EH (cell line): ENCODE results near the gene WAS.
"Not testable (repeated sequence)": the region's sequence is repeated elsewhere in the genome, so short reads cannot be mapped to it uniquely, and the experiment has no call there.

Source experiments
- DNase-seq: peaks from one replicate; pipeline ENCODE4 v3.0.0-alpha.2; 2015; ENCODE audit warnings: low read depth

WAS gene

GRCh38 chrX:48685416-48685815 is 1.8 kb downstream of the WAS start:
- DNase-seq, result no peak

DNA sequence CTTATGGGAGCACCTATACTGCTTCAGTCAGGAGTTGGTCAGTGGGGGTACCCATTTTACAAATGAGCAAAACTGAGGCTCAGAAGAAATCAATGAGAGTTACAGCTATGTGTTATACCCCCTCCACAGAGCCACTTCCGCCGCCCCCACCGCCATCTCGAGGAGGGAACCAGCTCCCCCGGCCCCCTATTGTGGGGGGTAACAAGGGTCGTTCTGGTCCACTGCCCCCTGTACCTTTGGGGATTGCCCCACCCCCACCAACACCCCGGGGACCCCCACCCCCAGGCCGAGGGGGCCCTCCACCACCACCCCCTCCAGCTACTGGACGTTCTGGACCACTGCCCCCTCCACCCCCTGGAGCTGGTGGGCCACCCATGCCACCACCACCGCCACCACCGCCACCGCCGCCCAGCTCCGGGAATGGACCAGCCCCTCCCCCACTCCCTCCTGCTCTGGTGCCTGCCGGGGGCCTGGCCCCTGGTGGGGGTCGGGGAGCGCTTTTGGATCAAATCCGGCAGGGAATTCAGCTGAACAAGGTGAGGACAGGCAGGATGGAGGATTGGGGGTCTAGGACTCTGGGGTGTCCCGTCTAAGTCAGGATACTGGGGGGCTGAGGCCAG is 5.0 kb downstream of the WAS start:
- no peak for DNase-seq

DNA sequence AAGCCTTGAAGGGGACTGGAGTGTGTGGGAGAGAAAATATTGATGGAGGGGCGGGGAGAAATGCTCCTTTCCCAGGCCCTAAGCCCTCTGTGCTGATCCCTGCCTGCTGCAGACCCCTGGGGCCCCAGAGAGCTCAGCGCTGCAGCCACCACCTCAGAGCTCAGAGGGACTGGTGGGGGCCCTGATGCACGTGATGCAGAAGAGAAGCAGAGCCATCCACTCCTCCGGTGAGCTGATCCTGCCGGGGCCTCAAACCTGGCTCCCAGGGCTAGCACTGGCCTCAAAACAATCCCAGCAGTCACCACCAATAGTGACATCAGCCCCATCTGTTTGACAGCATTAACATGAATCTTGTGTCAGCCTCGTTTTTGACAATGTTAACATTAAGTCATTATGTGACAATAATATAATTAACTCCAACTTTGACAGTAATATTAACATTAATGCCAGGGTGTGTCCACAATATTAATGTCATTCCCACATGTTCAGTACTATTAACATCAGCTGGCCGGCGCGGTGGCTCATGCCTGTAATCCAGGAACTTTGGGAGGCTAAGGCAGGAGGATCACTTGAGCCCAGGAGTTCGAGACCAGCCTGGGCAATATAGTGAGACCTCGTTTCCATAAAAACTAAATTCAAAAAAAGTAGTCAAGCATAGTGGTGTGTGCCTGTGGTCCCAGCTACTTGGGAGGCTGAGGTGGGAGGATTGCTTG is 5.8 kb downstream of the WAS start:
- DNase-seq, result no peak

DNA sequence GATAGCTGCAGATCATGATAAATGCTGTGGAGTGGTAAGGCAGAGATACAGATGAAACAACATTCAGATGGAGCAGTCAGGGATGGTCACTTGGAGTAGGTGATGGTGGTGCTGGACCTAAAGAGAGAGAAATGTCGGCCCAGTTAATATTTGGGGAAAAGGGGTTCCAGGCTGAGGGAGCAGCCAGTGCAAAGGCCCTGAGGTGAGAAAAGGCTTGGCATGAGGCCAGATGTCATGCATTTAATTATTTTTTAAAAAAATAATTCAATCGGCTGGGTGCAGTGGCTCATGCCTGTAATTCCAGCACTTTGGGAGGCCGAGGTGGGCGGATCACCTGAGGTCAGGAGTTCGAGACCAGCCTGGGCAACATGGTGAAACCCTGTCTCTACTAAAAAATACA is 8.1 kb downstream of the WAS start:
- DNase-seq, result not testable (repeated sequence)

DNA sequence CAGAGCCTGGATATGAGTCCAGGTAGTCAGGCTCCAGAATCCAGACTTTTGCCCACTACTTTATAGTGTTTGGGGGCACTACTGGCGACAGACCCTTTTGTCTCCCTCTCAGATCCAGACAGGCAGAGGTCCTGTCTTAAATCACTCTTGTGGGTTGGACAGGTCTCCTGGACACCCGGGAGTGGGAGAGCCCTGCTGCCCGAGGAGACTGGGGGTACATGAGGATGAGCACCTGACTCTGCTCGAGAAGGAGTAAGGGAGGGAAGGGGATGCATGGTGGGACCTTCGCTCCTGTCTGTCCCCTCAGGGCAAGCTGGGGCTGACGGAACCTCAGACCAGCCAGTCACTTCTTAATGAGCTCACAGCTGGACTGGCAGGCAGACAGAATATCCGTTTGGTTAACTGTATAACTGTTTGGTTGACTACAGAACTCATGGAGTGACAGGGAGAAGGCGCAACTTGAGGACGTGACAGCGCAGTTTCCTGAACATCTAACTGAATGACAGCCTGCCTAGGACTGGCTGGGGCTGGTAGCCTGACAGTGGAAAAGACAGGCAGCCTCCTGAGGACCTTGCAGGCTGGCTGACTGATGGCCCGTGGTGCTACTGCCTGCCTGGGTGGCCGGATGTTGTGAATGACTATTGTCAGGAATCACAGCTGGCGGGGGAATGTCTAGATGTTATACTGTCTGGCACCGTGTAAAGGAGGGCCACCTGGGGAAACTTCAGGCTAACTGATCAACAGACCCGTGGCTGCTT is 11.4 kb downstream of the WAS start:
- DNase-seq, result no peak

DNA sequence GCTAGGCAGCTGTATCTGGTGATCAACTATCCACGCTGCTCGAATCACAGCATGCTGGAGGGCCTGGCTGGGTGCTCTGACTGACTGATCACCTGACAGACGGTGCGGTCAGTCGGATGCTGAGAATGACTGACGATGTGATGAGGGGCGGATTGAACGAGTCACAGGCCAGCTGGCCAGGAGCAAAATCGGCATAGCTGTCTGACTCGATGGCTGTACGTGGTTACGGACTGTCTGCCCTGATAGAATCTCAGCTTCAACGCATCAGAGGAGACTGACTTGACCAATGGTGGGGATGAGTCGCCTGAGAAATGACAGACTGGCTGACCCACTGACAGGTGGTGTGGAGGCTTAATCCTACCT is 11.9 kb downstream of the WAS start:
- peak; percentile 15 for DNase-seq

DNA sequence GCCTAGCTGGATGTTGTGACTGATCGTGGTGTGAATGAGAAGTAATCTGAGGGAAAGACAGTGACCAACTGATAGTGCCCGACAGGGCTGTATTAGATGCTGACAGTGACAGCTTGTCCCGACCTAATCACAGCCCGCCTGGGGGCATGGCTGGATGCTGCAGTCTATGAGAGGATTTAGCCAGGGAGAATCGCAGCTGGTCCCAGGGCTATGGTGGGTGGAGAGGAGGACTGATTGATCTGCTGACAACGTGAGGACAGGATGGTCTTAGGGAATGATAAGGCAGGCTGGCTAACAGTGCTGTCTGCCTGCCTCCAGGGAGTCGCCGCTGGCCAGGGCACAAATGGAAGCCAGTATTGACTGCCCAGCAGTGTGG is 12.3 kb downstream of the WAS start:
- DNase-seq, result no peak

DNA sequence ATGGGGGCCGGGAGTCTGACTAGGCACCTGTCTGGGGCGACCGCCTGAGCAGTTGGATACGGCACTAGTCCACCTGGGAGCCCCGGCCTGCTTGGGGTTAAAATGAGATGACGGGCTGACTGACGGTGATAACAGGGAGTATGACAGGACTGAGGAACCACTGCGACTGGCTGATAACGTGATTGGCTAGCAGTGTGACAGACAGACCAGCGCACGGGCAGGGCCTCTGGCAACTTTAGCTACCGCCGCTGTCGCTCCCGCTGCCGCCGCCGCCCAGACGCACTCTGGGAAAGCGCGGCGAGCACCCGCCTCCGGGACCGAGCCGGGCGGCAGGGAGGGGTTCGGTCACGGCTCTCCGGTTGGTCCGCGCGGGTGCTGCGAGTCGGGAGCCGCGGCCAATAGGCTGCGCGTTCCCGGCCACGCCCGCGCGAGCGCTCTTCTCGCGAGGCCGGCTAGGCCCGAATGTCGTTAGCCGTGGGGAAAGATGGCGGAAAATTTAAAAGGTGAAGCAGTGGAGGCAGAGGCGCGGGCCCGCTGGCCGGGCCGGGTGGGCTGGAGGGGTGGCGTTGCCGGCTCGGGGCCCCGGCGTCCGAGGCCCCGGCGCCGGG is 12.8 kb downstream of the WAS start, which contains the start of gene SUV39H1:
Gene SUV39H1, plus strand, starts transcription at position 434 of the 608 bp plus-strand sequence. Its CDS starts 51 bp downstream, at position 485.
- peak; percentile 89 for DNase-seq

- peak; percentile 54 for DNase-seq
Measured at GRCh38 chrX:48696909-48697727, 13.5 kb downstream of the WAS start.

GRCh38 chrX:48698306-48698705 is 14.7 kb downstream of the WAS start:
- no peak for DNase-seq

GRCh38 chrX:48700246-48700645 is 16.6 kb downstream of the WAS start:
- DNase-seq, result no peak

- peak; percentile 9 for DNase-seq
Measured at GRCh38 chrX:48700951-48701653, 17.5 kb downstream of the WAS start.

DNA sequence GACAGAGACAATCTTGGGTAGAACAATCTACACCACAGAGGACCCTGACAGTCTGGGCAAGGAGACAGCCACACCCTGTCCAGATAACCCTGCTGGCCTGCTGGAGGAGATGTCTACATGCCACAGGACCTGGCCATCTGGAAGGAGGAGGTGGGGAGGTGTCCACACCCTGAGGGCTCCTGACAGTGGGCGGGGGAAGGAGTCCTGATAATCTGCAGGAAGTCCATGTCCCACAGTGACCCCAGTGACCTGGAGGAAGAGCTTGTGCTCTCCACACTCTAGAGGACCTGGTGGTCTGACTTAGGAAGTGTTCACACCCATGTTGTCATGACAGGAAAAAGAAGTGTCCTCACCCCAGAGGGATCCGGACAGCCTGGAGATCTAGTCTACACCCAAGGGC is 18.4 kb downstream of the WAS start:
- no peak for DNase-seq

DNA sequence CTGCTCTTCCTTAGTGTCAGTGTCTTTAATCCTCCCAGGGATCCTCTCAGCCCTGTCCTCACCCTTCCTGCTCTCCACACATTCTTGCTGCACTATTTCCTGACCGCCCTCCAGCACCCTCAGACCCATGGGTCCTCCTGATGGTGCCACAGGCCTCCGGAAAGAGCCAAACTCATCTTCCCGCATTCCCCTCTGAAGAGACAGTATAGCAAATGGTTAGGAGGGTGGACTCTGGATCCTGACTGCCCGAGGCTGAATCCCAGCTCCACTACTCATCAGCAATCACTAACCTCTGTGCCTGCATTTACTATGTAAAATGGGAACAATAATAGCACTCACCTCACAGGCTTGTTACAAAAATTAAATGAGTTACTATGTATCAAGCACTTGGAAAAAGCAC is 19.1 kb downstream of the WAS start:
- DNase-seq, result no peak

DNA sequence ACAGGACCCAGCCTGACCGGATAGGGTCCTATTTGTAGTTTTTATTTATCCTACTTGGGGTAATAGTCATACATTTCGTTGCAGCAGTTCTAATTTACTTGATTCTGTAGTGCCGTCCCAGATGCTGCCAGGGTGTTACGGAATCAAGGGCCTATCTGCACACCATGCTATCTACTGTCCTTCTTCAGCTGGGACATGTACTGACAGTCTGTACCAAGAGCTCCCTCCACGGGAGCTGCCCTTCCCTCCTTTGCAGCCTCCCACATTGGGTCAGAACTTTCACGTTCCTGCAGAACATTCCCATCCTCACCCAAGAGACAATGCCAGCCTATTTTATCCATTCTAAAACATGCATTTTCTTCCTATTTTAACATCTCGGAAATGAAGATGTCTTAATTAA is 19.6 kb downstream of the WAS start:
- no peak for DNase-seq

DNA sequence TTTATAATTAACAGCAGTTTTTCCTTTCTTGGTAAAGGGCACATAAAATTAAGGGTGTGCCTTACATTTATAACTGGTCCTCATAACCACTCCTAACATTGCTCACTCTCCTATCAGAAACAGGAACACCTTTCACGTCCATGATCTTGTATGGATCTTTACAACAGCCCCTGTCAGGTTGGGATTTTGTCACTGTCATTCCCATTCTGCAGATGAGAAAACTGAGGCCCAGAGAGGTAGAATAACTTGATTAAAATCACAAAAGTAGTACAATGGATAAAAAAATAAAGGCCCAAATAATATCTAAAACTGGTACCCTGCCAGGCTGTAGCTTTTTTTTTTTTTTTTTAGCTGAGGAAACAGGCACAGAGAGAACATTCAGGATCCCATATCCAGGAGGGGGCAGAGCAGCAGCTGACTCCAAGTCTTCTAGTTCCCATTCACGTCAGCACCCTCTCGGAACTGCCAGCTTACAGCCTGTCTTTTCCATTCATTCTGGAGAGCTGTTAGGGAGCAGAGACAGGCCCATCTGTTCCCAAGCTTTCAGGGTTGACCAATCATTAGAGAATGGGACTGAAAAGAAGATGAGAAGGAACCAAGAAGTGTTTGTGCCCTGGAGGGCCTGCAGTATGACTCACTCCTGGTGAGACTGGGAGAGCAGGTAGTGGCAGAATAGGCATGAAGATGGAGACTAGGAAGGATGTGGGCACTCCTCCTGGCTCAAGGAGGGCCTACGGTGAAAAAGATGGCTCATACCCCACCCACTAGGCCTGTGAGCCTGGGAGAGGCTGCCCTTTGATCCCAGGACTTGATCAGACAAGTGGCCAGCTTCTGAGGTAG is 20.3 kb downstream of the WAS start:
- peak; percentile 68 for DNase-seq

GRCh38 chrX:48705871-48706270 is 22.3 kb downstream of the WAS start:
- DNase-seq, result no peak

- no peak for DNase-seq
Measured at GRCh38 chrX:48709522-48710112, 26.0 kb downstream of the WAS start.

DNA sequence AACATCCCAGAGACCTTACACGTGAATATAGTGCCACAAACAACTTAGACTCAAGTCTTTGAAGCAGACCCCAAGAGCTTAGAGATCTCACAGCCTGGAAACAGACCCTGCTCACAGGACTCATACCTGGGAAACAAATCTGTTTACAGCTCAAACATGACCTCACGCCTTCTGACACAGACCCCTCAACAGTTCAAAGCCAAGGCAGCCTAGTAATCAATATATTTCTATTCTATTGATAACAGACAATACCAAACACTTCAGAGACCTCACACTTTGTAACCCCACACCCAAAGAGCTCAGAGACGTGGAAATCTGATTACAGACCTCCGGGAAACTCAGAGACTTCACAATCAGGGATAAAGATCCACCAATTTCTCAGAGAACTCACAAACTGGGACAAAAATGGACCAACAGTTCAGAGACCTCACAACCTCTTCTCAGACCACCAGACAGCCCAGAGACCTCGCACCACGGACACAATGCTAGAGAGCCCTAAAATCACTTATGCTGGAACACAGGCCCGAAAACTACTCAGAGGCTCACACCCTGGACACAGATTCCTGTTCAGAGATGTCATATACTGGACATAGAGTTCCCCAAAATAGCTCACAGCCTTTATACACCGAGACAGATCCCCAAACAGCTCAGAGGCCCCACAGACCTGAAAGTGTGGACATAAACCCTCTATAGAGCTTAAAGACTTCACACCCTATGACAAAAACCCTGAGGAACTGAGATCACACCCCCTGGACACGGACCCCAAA is 27.7 kb downstream of the WAS start:
- no peak for DNase-seq
